OCI-LY7 (cell line): ENCODE results near the gene IL15RA.

ENCODE experiments used
- EZH2phosphoT487 ChIP-seq: fragments of 200-600 bp; sonication (generic); IDR thresholded peaks from 2 replicates; pipeline ENCODE4 v1.6.1; 2018; ENCODE audit warnings: low read depth, borderline replicate concordance, mild to moderate bottlenecking, mixed run types, antibody characterized with exemption, low read length, moderate library complexity, mixed read lengths
- TF ChIP-seq, protein P1 (sequence below): fragments of 200-600 bp; sonication (generic); conservative IDR thresholded peaks from 2 replicates; pipeline ENCODE4 v1.5.1; 2014; ENCODE audit warnings: mild to moderate bottlenecking, antibody characterized with exemption, low read length, moderate library complexity, mixed read lengths

DNA sequence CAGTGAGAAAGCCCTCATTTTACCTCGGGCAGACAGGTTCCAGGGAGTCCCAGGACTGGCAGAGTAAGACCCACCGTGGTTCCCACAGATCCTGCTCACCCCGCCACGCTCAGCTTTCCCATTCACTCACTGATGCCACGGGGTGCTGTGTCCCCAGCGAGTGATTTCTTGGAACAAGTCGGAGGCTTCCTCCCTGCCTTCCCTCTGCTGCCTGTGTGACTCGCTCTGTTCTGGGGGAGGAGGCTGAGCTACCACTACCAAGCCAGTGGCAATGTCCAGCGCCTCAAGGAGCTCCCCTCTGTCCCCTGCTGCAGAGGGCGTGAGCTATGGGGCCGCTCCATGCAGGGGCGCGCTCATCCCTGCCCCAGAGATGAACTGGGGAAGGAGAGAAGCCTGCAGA lies 12.6 kb downstream of the IL15RA start:
- TF ChIP-seq, protein P1, sequence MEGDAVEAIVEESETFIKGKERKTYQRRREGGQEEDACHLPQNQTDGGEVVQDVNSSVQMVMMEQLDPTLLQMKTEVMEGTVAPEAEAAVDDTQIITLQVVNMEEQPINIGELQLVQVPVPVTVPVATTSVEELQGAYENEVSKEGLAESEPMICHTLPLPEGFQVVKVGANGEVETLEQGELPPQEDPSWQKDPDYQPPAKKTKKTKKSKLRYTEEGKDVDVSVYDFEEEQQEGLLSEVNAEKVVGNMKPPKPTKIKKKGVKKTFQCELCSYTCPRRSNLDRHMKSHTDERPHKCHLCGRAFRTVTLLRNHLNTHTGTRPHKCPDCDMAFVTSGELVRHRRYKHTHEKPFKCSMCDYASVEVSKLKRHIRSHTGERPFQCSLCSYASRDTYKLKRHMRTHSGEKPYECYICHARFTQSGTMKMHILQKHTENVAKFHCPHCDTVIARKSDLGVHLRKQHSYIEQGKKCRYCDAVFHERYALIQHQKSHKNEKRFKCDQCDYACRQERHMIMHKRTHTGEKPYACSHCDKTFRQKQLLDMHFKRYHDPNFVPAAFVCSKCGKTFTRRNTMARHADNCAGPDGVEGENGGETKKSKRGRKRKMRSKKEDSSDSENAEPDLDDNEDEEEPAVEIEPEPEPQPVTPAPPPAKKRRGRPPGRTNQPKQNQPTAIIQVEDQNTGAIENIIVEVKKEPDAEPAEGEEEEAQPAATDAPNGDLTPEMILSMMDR = no peak
- no peak for TF ChIP-seq EZH2phosphoT487
